ENCODE data around the gene KDR. TPM values are rescaled to one million over a fixed set of nuclear protein-coding genes. Genes with fewer than 3 reads are reported as not detected.

KDR gene
- total RNA-seq, 1 donor from 2014 or later: 2.7 TPM

DNA sequence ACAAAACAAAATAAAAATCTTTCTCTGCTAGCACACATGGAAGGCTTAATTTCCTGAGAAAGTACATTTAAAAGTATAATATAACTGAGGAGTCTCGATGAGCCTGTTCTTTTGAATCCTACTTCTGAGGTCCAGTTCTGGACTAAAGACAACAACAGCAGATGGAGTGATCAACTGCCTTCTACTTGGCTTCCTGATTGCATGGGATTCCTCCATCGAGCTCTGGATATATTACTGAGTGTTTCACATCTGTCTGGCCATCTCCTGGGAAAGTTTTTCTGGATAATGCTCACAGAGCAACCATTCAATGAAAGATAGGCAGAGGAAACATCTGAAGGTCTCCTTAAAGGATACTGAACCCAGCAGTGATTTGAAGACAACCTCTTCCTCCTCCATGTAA, 42.6 kb downstream of the KDR start:
- TF ChIP-seq, protein P1, sequence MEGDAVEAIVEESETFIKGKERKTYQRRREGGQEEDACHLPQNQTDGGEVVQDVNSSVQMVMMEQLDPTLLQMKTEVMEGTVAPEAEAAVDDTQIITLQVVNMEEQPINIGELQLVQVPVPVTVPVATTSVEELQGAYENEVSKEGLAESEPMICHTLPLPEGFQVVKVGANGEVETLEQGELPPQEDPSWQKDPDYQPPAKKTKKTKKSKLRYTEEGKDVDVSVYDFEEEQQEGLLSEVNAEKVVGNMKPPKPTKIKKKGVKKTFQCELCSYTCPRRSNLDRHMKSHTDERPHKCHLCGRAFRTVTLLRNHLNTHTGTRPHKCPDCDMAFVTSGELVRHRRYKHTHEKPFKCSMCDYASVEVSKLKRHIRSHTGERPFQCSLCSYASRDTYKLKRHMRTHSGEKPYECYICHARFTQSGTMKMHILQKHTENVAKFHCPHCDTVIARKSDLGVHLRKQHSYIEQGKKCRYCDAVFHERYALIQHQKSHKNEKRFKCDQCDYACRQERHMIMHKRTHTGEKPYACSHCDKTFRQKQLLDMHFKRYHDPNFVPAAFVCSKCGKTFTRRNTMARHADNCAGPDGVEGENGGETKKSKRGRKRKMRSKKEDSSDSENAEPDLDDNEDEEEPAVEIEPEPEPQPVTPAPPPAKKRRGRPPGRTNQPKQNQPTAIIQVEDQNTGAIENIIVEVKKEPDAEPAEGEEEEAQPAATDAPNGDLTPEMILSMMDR (IDR thresholded peaks at IDR 0.05): no peak
- TF ChIP-seq EZH2 (IDR thresholded peaks at IDR 0.05) (no peak), EZH2phosphoT487 (IDR thresholded peaks at IDR 0.05) (no peak)
- no peaks in the 10 kb centered on the region for H3K79me2 ChIP-seq (ENCODE audit: low read depth)
- no peak overlapping the region for H3K4me3 ChIP-seq
- no peaks in the 10 kb centered on the region for H3K36me3 Mint-ChIP-seq
- H3F3A ChIP-seq (ENCODE audit: low read depth): peaks cover 15% of the 10 kb centered on the region
- no peaks in the 10 kb centered on the region for H4K20me1 ChIP-seq (ENCODE audit: low read depth)
- no peak overlapping the region for H3K9ac ChIP-seq
- no peak for DNase-seq (ENCODE audit: low spot score)
- H3K27me3 Mint-ChIP-seq (ENCODE audit: insufficient read depth, low read depth): peaks cover 12% of the 10 kb centered on the region
- H3K4me1 ChIP-seq: peaks cover 33% of the 10 kb centered on the region
- H3K9me3 ChIP-seq (ENCODE audit: low read depth): no peaks in the 10 kb centered on the region
- H3K27ac Mint-ChIP-seq: no peak overlapping the region
- H3K27ac ChIP-seq: no peak overlapping the region
- no peaks in the 10 kb centered on the region for H3K27me3 ChIP-seq
- H3K4me2 ChIP-seq: no peak overlapping the region
- no peak overlapping the region for H2AFZ ChIP-seq (replicated peaks)
- no peak overlapping the region for H3K4me3 Mint-ChIP-seq
- no peaks in the 10 kb centered on the region for H3K9me3 Mint-ChIP-seq
- no peaks in the 10 kb centered on the region for H3K36me3 ChIP-seq
- H3K4me1 Mint-ChIP-seq: peaks cover 53% of the 10 kb centered on the region

DNA sequence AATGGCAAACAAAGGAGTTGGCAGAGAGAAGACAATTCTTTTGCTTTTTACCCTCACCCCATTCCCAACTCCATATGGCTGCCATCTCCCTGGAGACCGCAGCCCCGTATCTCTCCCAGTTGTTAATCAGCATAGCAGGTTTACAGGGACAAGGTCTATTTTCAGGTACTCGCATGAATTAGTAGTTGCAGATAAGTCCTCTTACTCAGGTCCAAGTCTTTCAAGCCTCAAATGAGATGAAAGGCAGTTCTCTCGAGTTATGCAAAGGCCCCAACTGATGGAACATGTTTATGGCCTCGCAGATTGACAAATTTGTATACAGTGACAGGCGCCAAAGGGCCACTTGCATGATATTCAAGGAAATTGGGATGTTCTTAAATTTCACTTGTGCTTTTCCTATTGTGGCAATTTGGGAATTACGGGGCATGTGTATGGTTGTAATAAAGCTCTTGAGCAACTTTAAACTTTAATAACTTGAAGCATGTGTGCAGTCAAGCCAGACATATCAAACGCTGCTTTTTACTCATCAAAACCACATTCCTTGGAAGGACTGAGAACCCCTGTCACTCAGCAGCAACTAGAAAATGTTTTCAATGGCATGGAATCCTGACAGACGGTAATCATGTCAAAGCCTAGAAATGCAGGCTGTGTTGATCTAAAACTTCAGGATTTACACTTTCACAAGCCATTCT, 45.1 kb downstream of the KDR start:
- Histone ChIP-seq H3K36me3 (no peaks in the 10 kb centered on the region), H3K9ac (no peak overlapping the region), H3K4me1 (peaks cover 34% of the 10 kb centered on the region), H2AFZ (replicated peaks) (no peak overlapping the region), H3K27ac (no peak overlapping the region), H3K4me3 (no peak overlapping the region), H3K27me3 (no peaks in the 10 kb centered on the region), H3K9me3 (ENCODE audit: low read depth) (no peaks in the 10 kb centered on the region), H3K79me2 (ENCODE audit: low read depth) (no peaks in the 10 kb centered on the region), H4K20me1 (ENCODE audit: low read depth) (no peaks in the 10 kb centered on the region), H3F3A (ENCODE audit: low read depth) (peaks cover 30% of the 10 kb centered on the region), H3K4me2 (no peak overlapping the region)
- TF ChIP-seq, protein P1 (IDR thresholded peaks at IDR 0.05): no peak
- TF ChIP-seq EZH2 (IDR thresholded peaks at IDR 0.05) (no peak), EZH2phosphoT487 (IDR thresholded peaks at IDR 0.05) (no peak)
- H3K4me3 Mint-ChIP-seq: no peak overlapping the region
- H3K27me3 Mint-ChIP-seq (ENCODE audit: insufficient read depth, low read depth): peaks cover 11% of the 10 kb centered on the region
- DNase-seq (ENCODE audit: low spot score): no peak
- peaks cover 45% of the 10 kb centered on the region for H3K4me1 Mint-ChIP-seq
- H3K9me3 Mint-ChIP-seq: no peaks in the 10 kb centered on the region
- H3K36me3 Mint-ChIP-seq: no peaks in the 10 kb centered on the region
- no peak overlapping the region for H3K27ac Mint-ChIP-seq

DNA sequence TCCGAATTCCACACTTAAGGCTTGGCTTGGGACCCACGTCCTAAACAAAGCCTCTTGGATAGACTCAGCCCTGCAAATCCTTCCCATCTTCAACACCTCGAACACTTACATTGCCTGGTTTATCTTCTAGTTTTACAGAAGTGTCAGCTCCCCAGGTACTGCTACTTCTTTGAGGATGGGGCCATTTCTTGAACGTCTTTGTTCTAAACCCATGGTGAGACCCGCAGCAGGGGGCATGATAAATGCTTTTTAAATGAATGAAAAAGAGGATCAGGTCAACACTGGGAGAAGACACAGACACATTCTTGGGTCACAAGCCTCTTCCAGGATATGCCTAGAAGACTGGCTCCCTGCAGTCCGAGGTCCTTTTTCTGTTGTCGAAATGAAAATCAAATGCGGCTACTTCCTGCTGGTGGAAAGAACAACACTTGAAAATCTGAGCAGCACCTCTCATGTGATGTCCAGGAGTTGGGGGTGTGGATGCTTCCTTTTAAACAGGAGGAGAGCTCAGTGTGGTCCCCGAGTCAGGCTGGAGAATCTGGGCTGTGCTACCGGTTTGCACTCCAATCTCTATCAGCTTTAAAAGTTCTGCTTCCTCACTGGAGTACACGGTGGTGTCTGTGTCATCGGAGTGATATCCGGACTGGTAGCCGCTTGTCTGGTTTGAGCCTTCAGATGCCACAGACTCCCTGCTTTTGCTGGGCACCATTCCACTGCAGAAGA, 45.8 kb downstream of the KDR start:
- Mint-ChIP-seq H3K4me1 (peaks cover 44% of the 10 kb centered on the region), H3K27ac (peak overlapping the region; percentile 14), H3K36me3 (no peaks in the 10 kb centered on the region), H3K27me3 (ENCODE audit: insufficient read depth, low read depth) (peaks cover 7% of the 10 kb centered on the region), H3K9me3 (no peaks in the 10 kb centered on the region), H3K4me3 (no peak overlapping the region)
- Histone ChIP-seq H3K79me2 (ENCODE audit: low read depth) (no peaks in the 10 kb centered on the region), H3K4me1 (peaks cover 36% of the 10 kb centered on the region), H4K20me1 (ENCODE audit: low read depth) (no peaks in the 10 kb centered on the region), H3K4me3 (no peak overlapping the region), H3K9me3 (ENCODE audit: low read depth) (no peaks in the 10 kb centered on the region), H2AFZ (replicated peaks) (no peak overlapping the region), H3K4me2 (peak overlapping the region; percentile 63), H3K27ac (no peak overlapping the region), H3K9ac (no peak overlapping the region), H3F3A (ENCODE audit: low read depth) (peaks cover 30% of the 10 kb centered on the region), H3K27me3 (no peaks in the 10 kb centered on the region), H3K36me3 (no peaks in the 10 kb centered on the region)
- TF ChIP-seq, protein P1 (IDR thresholded peaks at IDR 0.05): no peak
- TF ChIP-seq EZH2 (IDR thresholded peaks at IDR 0.05) (no peak), EZH2phosphoT487 (IDR thresholded peaks at IDR 0.05) (no peak)
- no peak for DNase-seq (ENCODE audit: low spot score)

Measured in neural progenitor cell (in vitro differentiated cells).